HepG2 (cell line): Measurements from ENCODE around the gene PLCB1. TPM values are rescaled to one million over a fixed set of nuclear protein-coding genes. Genes with fewer than 3 reads are reported as not detected.

Experiments
- ATAC-seq: fragments of 200-7000 bp; cut with Tn5 transposase; 3 replicates; pipeline ENCODE4 v1.9.1; 2020; ENCODE audit warnings: mild to moderate bottlenecking, moderate library complexity
- BruUV-seq: library from RNA; stranded (reverse); fragments of 400-500 nt; replicated peaks from 2 replicates; lab custom pipeline; 2021; lab: Mats Ljungman, UMichigan
- CTCF ChIA-PET: fragments of 300-600 bp; formaldehyde crosslinking; extraction: SDS; loops from one replicate; lab custom pipeline; 2021; ENCODE audit warnings: low total read pairs, inconsistent platforms, low intra/inter-chr PET ratio; lab: Yijun Ruan, JAX
- POLR2A ChIA-PET: fragments of 350-600 bp; sonication (Branson Sonifier 250); formaldehyde crosslinking; loops from one replicate; lab custom pipeline; 2020; ENCODE audit warnings: antibody characterized with exemption, inconsistent platforms; lab: Yijun Ruan, JAX
- DNase-seq: peaks from one replicate; pipeline ENCODE4 v3.0.0-alpha.2; 2015; ENCODE audit warnings: low spot score
- FAIRE-seq: peaks from 3 replicates; lab custom pipeline; 2011; peaks lifted over from hg19 to GRCh38; lab: Jason Lieb, UNC
- H2AFZ ChIP-seq: one replicate; pipeline ENCODE4 v1.6.1; 2011; ENCODE audit warnings: low read length, inconsistent platforms
- H3K27ac ChIP-seq: fragments of 300-600 bp; 3 replicates; pipeline ENCODE4 v1.8.0; 2011; ENCODE audit warnings: mixed run types, mild to moderate bottlenecking, mixed read lengths, low read length, inconsistent platforms; ENCODE audit not compliant: insufficient read depth; ENCODE audit errors: extremely low read length
- H3K27me3 ChIP-seq, 2 experiments: fragments of 200-600 bp in 1 of 2; 2 replicates in 1 of 2; 3 replicates in 1 of 2; pipeline versions ENCODE4 v1.6.0 to v1.8.0; 2011; ENCODE audit warnings: low read length in 2 of 2, mild to moderate bottlenecking in 2 of 2, moderate library complexity in 2 of 2, inconsistent platforms in 1 of 2; ENCODE audit not compliant: insufficient read depth in 2 of 2, control insufficient read depth in 1 of 2
- H3K36me3 ChIP-seq, 2 experiments: fragments of 200-600 bp in 1 of 2; replicated peaks in 1 of 2; 2 replicates in 1 of 2; 3 replicates in 1 of 2; pipeline versions ENCODE4 v1.5.1 to v1.8.0; 2011; ENCODE audit warnings: low read length in 2 of 2, inconsistent platforms in 1 of 2; ENCODE audit not compliant: insufficient read depth in 2 of 2, control insufficient read depth in 1 of 2
- H3K4me1 ChIP-seq: 2 replicates; pipeline ENCODE4 v1.5.1; 2012; ENCODE audit warnings: low read length, inconsistent platforms; ENCODE audit not compliant: insufficient read depth
- H3K4me2 ChIP-seq: 2 replicates; pipeline ENCODE4 v1.6.0; 2011; ENCODE audit warnings: low read depth, low read length, inconsistent platforms
- H3K4me3 ChIP-seq, 3 experiments: fragments of 200-600 bp in 1 of 3; sonication (generic), shearing (Covaris generic) in 1 of 3; replicated peaks in 1 of 3; 2 replicates each; pipeline ENCODE4 v1.5.1; 2011 to 2016; ENCODE audit warnings: low read length in 3 of 3, inconsistent platforms in 2 of 3, low read depth in 2 of 3, mild to moderate bottlenecking in 2 of 3, control low read depth in 1 of 3, mixed read lengths in 1 of 3; ENCODE audit not compliant: insufficient read depth in 1 of 3
- H3K79me2 ChIP-seq: one replicate; pipeline ENCODE4 v1.6.1; 2011; ENCODE audit warnings: low read length, inconsistent platforms; ENCODE audit not compliant: insufficient read depth
- H3K9ac ChIP-seq: 2 replicates; pipeline ENCODE4 v1.6.0; 2011; ENCODE audit warnings: mild to moderate bottlenecking, low read depth, low read length, inconsistent platforms; ENCODE audit not compliant: insufficient read depth
- H3K9me3 ChIP-seq: 2 replicates; pipeline ENCODE4 v1.5.1; 2012; ENCODE audit warnings: mild to moderate bottlenecking, low read length
- H4K20me1 ChIP-seq: 2 replicates; pipeline ENCODE4 v1.6.0; 2011; ENCODE audit warnings: inconsistent platforms, mild to moderate bottlenecking, low read length, moderate library complexity; ENCODE audit not compliant: insufficient read depth
- ATAD3A ChIP-seq: sonication (generic); formaldehyde crosslinking; IDR thresholded peaks from 2 replicates; pipeline ENCODE4 v1.4.0; 2020; ENCODE audit warnings: missing genetic modification reagents
- GLI4 ChIP-seq: sonication (generic); formaldehyde crosslinking; IDR thresholded peaks from 2 replicates; pipeline ENCODE4 v1.5.1; 2020; ENCODE audit warnings: missing genetic modification reagents, mild to moderate bottlenecking, moderate library complexity, borderline replicate concordance
- HNF4A ChIP-seq: sonication (generic); formaldehyde crosslinking; IDR thresholded peaks from 2 replicates; pipeline ENCODE4 v1.4.0; 2020; ENCODE audit warnings: missing genetic modification reagents
- HNF4G ChIP-seq, 2 experiments: sonication (generic) in 1 of 2; formaldehyde crosslinking in 1 of 2; IDR thresholded peaks; 2 replicates each; pipeline versions ENCODE4 v1.4.0 to v1.6.1; 2011 to 2020; ENCODE audit warnings: borderline replicate concordance in 2 of 2, low read depth in 2 of 2, mild to moderate bottlenecking in 2 of 2, low read length in 1 of 2, missing genetic modification reagents in 1 of 2, moderate library complexity in 1 of 2
- ISL2 ChIP-seq: sonication (generic); formaldehyde crosslinking; IDR thresholded peaks from 2 replicates; pipeline ENCODE4 v1.5.0; 2020; ENCODE audit warnings: missing genetic modification reagents
- KAT7 ChIP-seq: IDR thresholded peaks from 2 replicates; pipeline ENCODE4 v1.6.1; 2018; ENCODE audit warnings: borderline replicate concordance, missing compliant biosample characterization
- NCOA1 ChIP-seq: sonication (generic); formaldehyde crosslinking; IDR thresholded peaks from 2 replicates; pipeline ENCODE4 v1.9.0; 2021; ENCODE audit warnings: missing genetic modification reagents
- SAP130 ChIP-seq: IDR thresholded peaks from 2 replicates; pipeline ENCODE4 v1.6.1; 2016; ENCODE audit warnings: low read depth
- ZNF12 ChIP-seq: sonication (generic); formaldehyde crosslinking; IDR thresholded peaks from 2 replicates; pipeline ENCODE4 v1.5.0; 2020; ENCODE audit warnings: missing genetic modification reagents
- ZNF205 ChIP-seq: IDR thresholded peaks from 2 replicates; pipeline ENCODE4 v1.6.1; 2018; ENCODE audit warnings: missing biosample characterization, missing genetic modification reagents
- ZNF281 ChIP-seq: sonication (generic); formaldehyde crosslinking; IDR thresholded peaks from 2 replicates; pipeline ENCODE4 v1.4.0; 2020; ENCODE audit warnings: missing genetic modification reagents, borderline replicate concordance
- WGBS: methylation state at CpG from one replicate; pipeline ENCODE4 v1.1.6; 2017; ENCODE audit warnings: low lambda C conversion rate; 5-methylcytosine and 5-hydroxymethylcytosine counted together
- in situ Hi-C: cut with HindIII; loops from 2 replicates; pipeline ENCODE4 v1.10.0; 2017; ENCODE audit warnings: low pct_unique_long_range_greater_than_20kb; ENCODE audit not compliant: extremely low pct_ligation_motif_present
- intact Hi-C: fragments of 100-400 bp; cut with micrococcal nuclease; formaldehyde crosslinking; loops from one replicate; pipeline ENCODE4 v1.10.0; 2022; ENCODE audit not compliant: unreplicated experiment
- polyA plus RNA-seq, 8 experiments: library from polyadenylated mRNA; depleted of rRNA in 3 of 8; stranded (reverse) in 7 of 8; unstranded in 1 of 8; fragments of >200 nt; fragmentation: Illumina TruSeq in 4 of 8; extraction: Trizol in 4 of 8; gene quantifications; 2 replicates each; pipeline versions ENCODE4 v1.2.1 to v1.2.3, GENCODE V29; 2011 to 2016; ENCODE audit warnings: low read depth in 4 of 8, missing spikeins in 1 of 8, mixed read lengths in 1 of 8; ENCODE audit not compliant: insufficient read depth in 1 of 8
- total RNA-seq, 5 experiments: library from RNA; depleted of rRNA; stranded (reverse); fragments of >200 nt; fragmentation: Illumina TruSeq; extraction: Trizol; gene quantifications; 2 replicates each; pipeline ENCODE4 v1.2.3, GENCODE V29; 2016; ENCODE audit warnings: low read depth in 1 of 5
- TF ChIP-seq, protein P1 (sequence below): IDR thresholded peaks from 2 replicates; pipeline ENCODE4 v1.6.1; 2016; ENCODE audit warnings: missing genetic modification reagents, missing compliant biosample characterization

Gene PLCB1
- total and polyA plus RNA-seq, 2 of the 13 experiments (the other 11 are each of a cell fraction or from before 2014, with no cell fraction given), result 42.4 to 55.9 TPM

DNA sequence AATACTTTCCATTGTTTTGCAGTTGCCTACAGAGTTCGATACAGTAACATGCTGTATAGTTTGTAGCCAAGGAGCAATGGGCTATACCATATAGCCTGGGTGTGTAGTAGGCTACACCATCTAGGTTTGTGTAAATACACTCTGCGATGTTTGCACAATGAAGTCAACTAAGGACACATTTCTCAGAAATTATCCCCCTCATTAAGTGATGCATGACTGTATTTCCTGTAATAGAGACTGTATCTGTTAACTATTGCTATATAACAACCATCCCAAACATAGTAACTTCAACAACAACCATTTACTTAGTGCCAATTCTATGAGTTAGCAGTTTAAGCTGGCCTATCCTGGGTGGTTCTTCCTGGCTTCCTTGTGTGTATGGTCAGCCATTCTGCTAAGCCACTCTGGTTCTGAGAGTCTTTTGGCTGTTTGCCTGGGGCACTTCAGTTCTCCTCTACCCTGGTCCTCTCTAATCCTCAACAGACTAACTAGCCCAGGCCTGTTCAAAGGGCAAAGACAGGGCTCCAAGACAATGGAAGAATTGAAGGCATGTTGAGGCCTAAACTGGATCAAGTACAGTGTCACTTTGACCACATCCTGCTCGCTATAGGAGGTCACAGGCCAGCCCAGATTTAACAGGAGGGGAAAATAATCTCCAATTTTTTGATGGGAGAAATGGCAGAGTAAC, 124.0 kb downstream of the PLCB1 start (continued):
- TF ChIP-seq ZNF281 (no peak), ISL2 (CRISPR knock-in tag) (0 out of 2 replicates have a peak, but pooled peaks have one; percentile 49), HNF4A (CRISPR knock-in tag) (peak; percentile 74), ZNF12 (CRISPR knock-in tag) (peak; percentile 99), ATAD3A (CRISPR knock-in tag) (no peak), SAP130 (CRISPR knock-in tag) (no peak), NCOA1 (CRISPR knock-in tag) (no peak), KAT7 (0 out of 2 replicates have a peak, but pooled peaks have one; percentile 44), HNF4G (IDR thresholded peaks at IDR 0.05; ENCODE audit: borderline replicate concordance, low read depth, low read length) (peak; percentile 51), HNF4G (CRISPR knock-in tag; IDR thresholded peaks at IDR 0.05; ENCODE audit: borderline replicate concordance, low read depth) (no peak)
- TF ChIP-seq, protein P1, sequence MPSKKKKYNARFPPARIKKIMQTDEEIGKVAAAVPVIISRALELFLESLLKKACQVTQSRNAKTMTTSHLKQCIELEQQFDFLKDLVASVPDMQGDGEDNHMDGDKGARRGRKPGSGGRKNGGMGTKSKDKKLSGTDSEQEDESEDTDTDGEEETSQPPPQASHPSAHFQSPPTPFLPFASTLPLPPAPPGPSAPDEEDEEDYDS, result no peak; the same call in 1 of the 2 replicates

- BruUV-seq, result no TSS peak
- Histone ChIP-seq H3K36me3 (peaks cover 4 to 6% of the 10 kb centered on the region in 2 experiments; a peak in 3 of 5 replicates), H3K9me3 (no peaks in the 10 kb centered on the region), H3K27me3 (no peaks in the 10 kb centered on the region), H3K4me1 (peaks cover 12% of the 10 kb centered on the region), H3K4me3 (no peak overlapping the region), H2AFZ (no peak overlapping the region), H4K20me1 (no peaks in the 10 kb centered on the region), H3K4me2 (no peak overlapping the region), H3K27ac (no peak overlapping the region), H3K9ac (no peak overlapping the region), H3K79me2 (peaks cover 8% of the 10 kb centered on the region)
- CTCF ChIA-PET, result no interaction called here
- in situ Hi-C loops, result no loop called here
- no peak for FAIRE-seq
- DNase-seq, result no peak
- no peak for ATAC-seq
- POLR2A ChIA-PET, result no interaction called here
- intact Hi-C loops, result no loop called here
- 0 out of 2 replicates have a peak, but pooled peaks have one; percentile 42 for TF ChIP-seq GLI4
- TF ChIP-seq ZNF205, result no peak
- 94% methylated on average over 5 of the region's 5 CpGs for WGBS
These were observed 128.8 kb downstream of the PLCB1 start for GRCh38 chr20:8260837-8261251.
